ENCODE results near the gene KMT2C. TPM values are rescaled to one million over a fixed set of nuclear protein-coding genes. Genes with fewer than 3 reads are reported as not detected.
"Not testable (repeated sequence)": the region's sequence is repeated elsewhere in the genome, so short reads cannot be mapped to it uniquely, and the experiment has no call there.

Gene KMT2C
- total RNA-seq, 1 donor from 2014 or later: 54.7 TPM

GRCh38 chr7:152443586-152443985 lies 7.8 kb upstream of the KMT2C start:
- Mint-ChIP-seq H3K4me3 (no peak overlapping the region), H3K4me1 (no peaks in the 10 kb centered on the region), H3K36me3 (ENCODE audit: low read depth) (no peaks in the 10 kb centered on the region), H3K27me3 (ENCODE audit: low read depth) (no peaks in the 10 kb centered on the region), H3K27ac (ENCODE audit: unreplicated experiment) (no peak overlapping the region), H3K9me3 (no peaks in the 10 kb centered on the region)
- no peak for TF ChIP-seq CTCF (conservative IDR thresholded peaks at IDR 0.05)
- no peak for DNase-seq (ENCODE audit: low read depth, low spot score)

GRCh38 chr7:152442330-152442835 lies 6.6 kb upstream of the KMT2C start:
- Mint-ChIP-seq H3K36me3 (ENCODE audit: low read depth) (no peaks in the 10 kb centered on the region), H3K9me3 (no peaks in the 10 kb centered on the region), H3K4me3 (no peak overlapping the region), H3K27ac (ENCODE audit: unreplicated experiment) (no peak overlapping the region), H3K27me3 (ENCODE audit: low read depth) (peaks cover 4% of the 10 kb centered on the region), H3K4me1 (peaks cover 2% of the 10 kb centered on the region)
- no peak for TF ChIP-seq CTCF (conservative IDR thresholded peaks at IDR 0.05)
- no peak for DNase-seq (ENCODE audit: low read depth, low spot score)

- not testable (repeated sequence) for DNase-seq (ENCODE audit: low read depth, low spot score); H3K4me1 Mint-ChIP-seq; H3K9me3 Mint-ChIP-seq; H3K27me3 Mint-ChIP-seq (ENCODE audit: low read depth); H3K27ac Mint-ChIP-seq (ENCODE audit: unreplicated experiment); H3K36me3 Mint-ChIP-seq (ENCODE audit: low read depth); H3K4me3 Mint-ChIP-seq
Observed at GRCh38 chr7:152441810-152442209, 6.0 kb upstream of the KMT2C start.

GRCh38 chr7:152441168-152441567 lies 5.4 kb upstream of the KMT2C start:
- H3K27me3 Mint-ChIP-seq (ENCODE audit: low read depth); H3K36me3 Mint-ChIP-seq (ENCODE audit: low read depth); H3K27ac Mint-ChIP-seq (ENCODE audit: unreplicated experiment); H3K9me3 Mint-ChIP-seq; H3K4me1 Mint-ChIP-seq; DNase-seq (ENCODE audit: low read depth, low spot score): not testable (repeated sequence)
- peak overlapping the region; percentile 8 for H3K4me3 Mint-ChIP-seq

GRCh38 chr7:152438017-152438416 lies 2.2 kb upstream of the KMT2C start:
- not testable (repeated sequence) for H3K27ac Mint-ChIP-seq (ENCODE audit: unreplicated experiment); H3K9me3 Mint-ChIP-seq; H3K27me3 Mint-ChIP-seq (ENCODE audit: low read depth); DNase-seq (ENCODE audit: low read depth, low spot score); H3K36me3 Mint-ChIP-seq (ENCODE audit: low read depth)
- Mint-ChIP-seq H3K4me1 (peaks cover 26% of the 10 kb centered on the region), H3K4me3 (peak overlapping the region; percentile 20)

GRCh38 chr7:152436931-152437575 lies 1.2 kb upstream of the KMT2C start:
- not testable (repeated sequence) for H3K27ac Mint-ChIP-seq (ENCODE audit: unreplicated experiment); DNase-seq (ENCODE audit: low read depth, low spot score); H3K27me3 Mint-ChIP-seq (ENCODE audit: low read depth); H3K36me3 Mint-ChIP-seq (ENCODE audit: low read depth); H3K9me3 Mint-ChIP-seq
- H3K4me1 Mint-ChIP-seq: peaks cover 29% of the 10 kb centered on the region
- peak overlapping the region; percentile 89 for H3K4me3 Mint-ChIP-seq

- H3K9me3 Mint-ChIP-seq: no peaks in the 10 kb centered on the region
- H3K27me3 Mint-ChIP-seq (ENCODE audit: low read depth): peaks cover 4% of the 10 kb centered on the region
- no peak for TF ChIP-seq CTCF (conservative IDR thresholded peaks at IDR 0.05)
- peak; percentile 94 for DNase-seq (ENCODE audit: low read depth, low spot score)
- H3K4me1 Mint-ChIP-seq: peaks cover 29% of the 10 kb centered on the region
- no peak overlapping the region for H3K27ac Mint-ChIP-seq (ENCODE audit: unreplicated experiment)
- peak overlapping the region; percentile 89 for H3K4me3 Mint-ChIP-seq
- no peaks in the 10 kb centered on the region for H3K36me3 Mint-ChIP-seq (ENCODE audit: low read depth)
Observed at GRCh38 chr7:152436111-152436930, 518 bp upstream of the KMT2C start.

GRCh38 chr7:152434511-152435383 lies 1.1 kb downstream of the KMT2C start:
- DNase-seq (ENCODE audit: low read depth, low spot score): peak; percentile 26
- not testable (repeated sequence) for H3K36me3 Mint-ChIP-seq (ENCODE audit: low read depth); H3K9me3 Mint-ChIP-seq; H3K27me3 Mint-ChIP-seq (ENCODE audit: low read depth)
- H3K27ac Mint-ChIP-seq (ENCODE audit: unreplicated experiment): peak overlapping the region; percentile 25
- H3K4me1 Mint-ChIP-seq: peaks cover 33% of the 10 kb centered on the region
- peak overlapping the region; percentile 94 for H3K4me3 Mint-ChIP-seq
